AG09309 (cell line): ENCODE results near the gene TRIM47.

Source experiments
- DNase-seq: peaks from one replicate; pipeline ENCODE4 v3.0.0-alpha.2; 2010; ENCODE audit warnings: low read depth
- H3K4me3 ChIP-seq: 2 replicates; pipeline ENCODE4 v1.5.1; 2011; ENCODE audit warnings: mild to moderate bottlenecking, low read depth, low read length, moderate library complexity; ENCODE audit not compliant: control insufficient read depth
- CTCF ChIP-seq: IDR thresholded peaks from 2 replicates; pipeline ENCODE4 v1.5.1; 2011; ENCODE audit warnings: mild to moderate bottlenecking, low read depth, low read length, inconsistent platforms; ENCODE audit not compliant: insufficient read depth, control insufficient read depth; ENCODE audit errors: missing control alignments

Gene TRIM47

GRCh38 chr17:75917141-75917916 lies 38.9 kb upstream of the TRIM47 start:
- no peak for TF ChIP-seq CTCF
- H3K4me3 ChIP-seq = no peak overlapping the region
- no peak for DNase-seq

GRCh38 chr17:75915268-75915667 lies 36.9 kb upstream of the TRIM47 start:
- DNase-seq = no peak
- TF ChIP-seq CTCF = no peak
- H3K4me3 ChIP-seq = no peak overlapping the region

- no peak overlapping the region for H3K4me3 ChIP-seq
- TF ChIP-seq CTCF = no peak
- no peak for DNase-seq
Measured at GRCh38 chr17:75914643-75915267, 36.4 kb upstream of the TRIM47 start.

- DNase-seq = no peak
- H3K4me3 ChIP-seq = no peak overlapping the region
- no peak for TF ChIP-seq CTCF
Measured at GRCh38 chr17:75913537-75914210, 35.3 kb upstream of the TRIM47 start.

- TF ChIP-seq CTCF = no peak
- no peak for DNase-seq
- H3K4me3 ChIP-seq = no peak overlapping the region
Measured at GRCh38 chr17:75910699-75911098, 32.3 kb upstream of the TRIM47 start.

GRCh38 chr17:75909812-75910274 lies 31.5 kb upstream of the TRIM47 start:
- no peak for TF ChIP-seq CTCF
- H3K4me3 ChIP-seq = no peak overlapping the region
- DNase-seq = no peak
